MM.1S (cell line): ENCODE measurements around the gene CCL24.

Experiments used
- EZH2 ChIP-seq: fragments of 300-600 bp; sonication (generic); optimal IDR thresholded peaks from 2 replicates; pipeline ENCODE3; 2017; ENCODE audit warnings: low read depth, mild to moderate bottlenecking, antibody characterized with exemption, low read length, mixed read lengths
- TF ChIP-seq, protein P1 (sequence below): fragments of 300-600 bp; sonication (generic); IDR thresholded peaks from 2 replicates; pipeline ENCODE4 v1.5.1; 2016; ENCODE audit warnings: antibody characterized with exemption, low read length, mixed read lengths

DNA sequence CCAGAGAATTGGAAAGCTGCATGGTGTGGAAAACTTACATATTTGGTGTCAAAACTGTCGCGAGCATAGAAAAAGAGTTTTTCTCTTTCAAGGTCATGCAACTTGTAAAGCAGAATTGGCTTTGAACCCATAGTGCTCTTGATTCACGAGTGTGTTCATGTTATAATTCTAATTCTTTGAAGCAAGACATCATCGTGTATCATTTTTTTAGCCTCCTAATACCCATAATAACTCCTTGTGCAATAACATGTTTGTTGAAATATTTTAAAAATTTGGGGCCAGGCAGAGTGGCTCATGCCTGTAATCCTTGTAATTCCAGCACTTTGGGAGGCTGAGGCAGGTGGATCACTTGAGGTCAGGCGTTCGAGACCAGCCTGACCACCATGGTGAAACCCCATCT is 4.2 kb downstream of the CCL24 start:
- TF ChIP-seq EZH2, result no peak
- TF ChIP-seq, protein P1, sequence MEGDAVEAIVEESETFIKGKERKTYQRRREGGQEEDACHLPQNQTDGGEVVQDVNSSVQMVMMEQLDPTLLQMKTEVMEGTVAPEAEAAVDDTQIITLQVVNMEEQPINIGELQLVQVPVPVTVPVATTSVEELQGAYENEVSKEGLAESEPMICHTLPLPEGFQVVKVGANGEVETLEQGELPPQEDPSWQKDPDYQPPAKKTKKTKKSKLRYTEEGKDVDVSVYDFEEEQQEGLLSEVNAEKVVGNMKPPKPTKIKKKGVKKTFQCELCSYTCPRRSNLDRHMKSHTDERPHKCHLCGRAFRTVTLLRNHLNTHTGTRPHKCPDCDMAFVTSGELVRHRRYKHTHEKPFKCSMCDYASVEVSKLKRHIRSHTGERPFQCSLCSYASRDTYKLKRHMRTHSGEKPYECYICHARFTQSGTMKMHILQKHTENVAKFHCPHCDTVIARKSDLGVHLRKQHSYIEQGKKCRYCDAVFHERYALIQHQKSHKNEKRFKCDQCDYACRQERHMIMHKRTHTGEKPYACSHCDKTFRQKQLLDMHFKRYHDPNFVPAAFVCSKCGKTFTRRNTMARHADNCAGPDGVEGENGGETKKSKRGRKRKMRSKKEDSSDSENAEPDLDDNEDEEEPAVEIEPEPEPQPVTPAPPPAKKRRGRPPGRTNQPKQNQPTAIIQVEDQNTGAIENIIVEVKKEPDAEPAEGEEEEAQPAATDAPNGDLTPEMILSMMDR, result no peak
